NCI-H446 (cell line): Measurements from ENCODE around the gene TMEM61.
A peak's percentile ranks its signal among the peaks of the same experiment; 100 is the strongest.
"Not testable (repeated sequence)": the region's sequence is repeated elsewhere in the genome, so short reads cannot be mapped to it uniquely, and the experiment has no call there.

ENCODE experiments used
- DNase-seq, 2 experiments: peaks; one replicate each; lab custom pipeline; 2025; lab: John Stamatoyannopoulos, UW

The TMEM61 gene

GRCh38 chr1:54980528-54981241, at the start of gene TMEM61:
TMEM61 (plus strand) TSS chr1:54980628; CDS start chr1:54981066, 438 bp downstream.
- no peak for DNase-seq

GRCh38 chr1:54931275-54931840, 49.1 kb upstream of the TMEM61 start:
- DNase-seq, result no peak

- DNase-seq, result not testable (repeated sequence)
These were observed 46.3 kb upstream of the TMEM61 start for GRCh38 chr1:54934081-54934480.

GRCh38 chr1:54934869-54935268, 45.6 kb upstream of the TMEM61 start:
- no peak for DNase-seq

- no peak for DNase-seq
These were observed 43.6 kb upstream of the TMEM61 start for GRCh38 chr1:54936791-54937190.

GRCh38 chr1:54937469-54937868, 43.0 kb upstream of the TMEM61 start:
- DNase-seq, result no peak

GRCh38 chr1:54938955-54939354, 41.5 kb upstream of the TMEM61 start:
- DNase-seq, result not testable (repeated sequence)

GRCh38 chr1:54940042-54940441, 40.4 kb upstream of the TMEM61 start:
- DNase-seq, result no peak

GRCh38 chr1:54942976-54943375, 37.5 kb upstream of the TMEM61 start:
- DNase-seq, result no peak

GRCh38 chr1:54944610-54945392, 35.6 kb upstream of the TMEM61 start:
- peak; percentile 66 to 85 for DNase-seq

- DNase-seq, result no peak
These were observed 35.0 kb upstream of the TMEM61 start for GRCh38 chr1:54945393-54945936.

GRCh38 chr1:54947540-54947939, 32.9 kb upstream of the TMEM61 start:
- no peak for DNase-seq

GRCh38 chr1:54949053-54949452, 31.4 kb upstream of the TMEM61 start:
- no peak for DNase-seq

- DNase-seq, result no peak
These were observed 30.4 kb upstream of the TMEM61 start for GRCh38 chr1:54950006-54950368.

- DNase-seq, result peak; percentile 73 to 85
These were observed 29.9 kb upstream of the TMEM61 start for GRCh38 chr1:54950369-54951163.

GRCh38 chr1:54951810-54952226, 28.6 kb upstream of the TMEM61 start:
- DNase-seq, result no peak

- DNase-seq, result no peak
These were observed 27.3 kb upstream of the TMEM61 start for GRCh38 chr1:54952950-54953718.

GRCh38 chr1:54953846-54954245, 26.6 kb upstream of the TMEM61 start:
- DNase-seq, result no peak

GRCh38 chr1:54955359-54955758, 25.1 kb upstream of the TMEM61 start:
- no peak for DNase-seq

GRCh38 chr1:54956726-54957125, 23.7 kb upstream of the TMEM61 start:
- DNase-seq, result no peak

- DNase-seq, result no peak
These were observed 21.2 kb upstream of the TMEM61 start for GRCh38 chr1:54959241-54959640.
